SK-N-SH (cell line): ENCODE results near the gene SOBP.

Experiments used
- FOXM1 ChIP-seq: IDR thresholded peaks from 2 replicates; pipeline ENCODE4 v1.4.0; 2012; ENCODE audit warnings: low read depth, mild to moderate bottlenecking
- SIN3A ChIP-seq: IDR thresholded peaks from 2 replicates; pipeline ENCODE4 v1.6.1; 2012; ENCODE audit warnings: low read depth, mild to moderate bottlenecking, low read length, moderate library complexity, borderline replicate concordance
- TF ChIP-seq, protein P1 (sequence below): IDR thresholded peaks from 2 replicates; pipeline ENCODE4 v1.6.1; 2012; ENCODE audit warnings: mild to moderate bottlenecking, low read depth, low read length, moderate library complexity
- TF ChIP-seq, protein P2 (sequence below): fragments of 200-600 bp; sonication (generic); IDR thresholded peaks from 2 replicates; pipeline ENCODE4 v1.6.1; 2017; ENCODE audit warnings: antibody characterized with exemption, mild to moderate bottlenecking, moderate library complexity
- TF ChIP-seq, protein P3 (sequence below): IDR thresholded peaks from 2 replicates; pipeline ENCODE4; 2012

DNA sequence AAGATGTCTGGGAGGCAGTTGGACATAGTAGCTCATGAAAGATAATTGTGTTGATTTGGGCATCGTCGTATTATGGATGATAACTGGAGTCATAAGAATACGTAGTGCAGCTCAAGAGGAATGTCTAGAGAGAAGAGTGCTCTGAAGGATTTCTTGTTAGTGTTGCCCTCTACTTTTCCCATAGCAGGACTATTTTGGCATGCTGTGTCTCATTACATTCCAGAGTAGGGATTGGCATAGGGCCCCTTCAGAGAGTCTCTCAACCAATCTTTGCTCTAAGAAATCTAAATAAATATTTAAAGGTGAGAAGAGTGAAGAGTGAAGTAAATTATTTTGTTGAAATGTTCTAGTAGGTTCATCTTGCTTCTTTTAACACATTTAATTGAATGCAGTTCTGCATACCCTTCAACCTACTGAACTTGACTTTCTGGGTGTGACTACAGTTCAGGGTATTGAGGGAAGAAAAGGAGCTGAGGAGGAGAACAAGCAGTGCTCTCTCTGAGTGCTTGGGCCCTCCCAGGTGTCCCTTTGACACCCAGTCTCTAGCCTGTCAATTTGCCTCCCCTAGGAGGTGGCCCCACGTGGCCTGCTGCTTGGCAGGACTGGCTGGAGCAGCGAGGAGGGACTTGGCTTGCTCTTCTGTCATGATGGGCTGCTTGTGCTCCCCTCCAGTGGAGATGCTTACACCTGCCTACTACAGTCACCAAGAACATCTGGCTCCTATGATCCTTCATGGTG lies 33.3 kb downstream of the SOBP start:
- TF ChIP-seq, protein P1, sequence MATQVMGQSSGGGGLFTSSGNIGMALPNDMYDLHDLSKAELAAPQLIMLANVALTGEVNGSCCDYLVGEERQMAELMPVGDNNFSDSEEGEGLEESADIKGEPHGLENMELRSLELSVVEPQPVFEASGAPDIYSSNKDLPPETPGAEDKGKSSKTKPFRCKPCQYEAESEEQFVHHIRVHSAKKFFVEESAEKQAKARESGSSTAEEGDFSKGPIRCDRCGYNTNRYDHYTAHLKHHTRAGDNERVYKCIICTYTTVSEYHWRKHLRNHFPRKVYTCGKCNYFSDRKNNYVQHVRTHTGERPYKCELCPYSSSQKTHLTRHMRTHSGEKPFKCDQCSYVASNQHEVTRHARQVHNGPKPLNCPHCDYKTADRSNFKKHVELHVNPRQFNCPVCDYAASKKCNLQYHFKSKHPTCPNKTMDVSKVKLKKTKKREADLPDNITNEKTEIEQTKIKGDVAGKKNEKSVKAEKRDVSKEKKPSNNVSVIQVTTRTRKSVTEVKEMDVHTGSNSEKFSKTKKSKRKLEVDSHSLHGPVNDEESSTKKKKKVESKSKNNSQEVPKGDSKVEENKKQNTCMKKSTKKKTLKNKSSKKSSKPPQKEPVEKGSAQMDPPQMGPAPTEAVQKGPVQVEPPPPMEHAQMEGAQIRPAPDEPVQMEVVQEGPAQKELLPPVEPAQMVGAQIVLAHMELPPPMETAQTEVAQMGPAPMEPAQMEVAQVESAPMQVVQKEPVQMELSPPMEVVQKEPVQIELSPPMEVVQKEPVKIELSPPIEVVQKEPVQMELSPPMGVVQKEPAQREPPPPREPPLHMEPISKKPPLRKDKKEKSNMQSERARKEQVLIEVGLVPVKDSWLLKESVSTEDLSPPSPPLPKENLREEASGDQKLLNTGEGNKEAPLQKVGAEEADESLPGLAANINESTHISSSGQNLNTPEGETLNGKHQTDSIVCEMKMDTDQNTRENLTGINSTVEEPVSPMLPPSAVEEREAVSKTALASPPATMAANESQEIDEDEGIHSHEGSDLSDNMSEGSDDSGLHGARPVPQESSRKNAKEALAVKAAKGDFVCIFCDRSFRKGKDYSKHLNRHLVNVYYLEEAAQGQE: no peak
- TF ChIP-seq, protein P2, sequence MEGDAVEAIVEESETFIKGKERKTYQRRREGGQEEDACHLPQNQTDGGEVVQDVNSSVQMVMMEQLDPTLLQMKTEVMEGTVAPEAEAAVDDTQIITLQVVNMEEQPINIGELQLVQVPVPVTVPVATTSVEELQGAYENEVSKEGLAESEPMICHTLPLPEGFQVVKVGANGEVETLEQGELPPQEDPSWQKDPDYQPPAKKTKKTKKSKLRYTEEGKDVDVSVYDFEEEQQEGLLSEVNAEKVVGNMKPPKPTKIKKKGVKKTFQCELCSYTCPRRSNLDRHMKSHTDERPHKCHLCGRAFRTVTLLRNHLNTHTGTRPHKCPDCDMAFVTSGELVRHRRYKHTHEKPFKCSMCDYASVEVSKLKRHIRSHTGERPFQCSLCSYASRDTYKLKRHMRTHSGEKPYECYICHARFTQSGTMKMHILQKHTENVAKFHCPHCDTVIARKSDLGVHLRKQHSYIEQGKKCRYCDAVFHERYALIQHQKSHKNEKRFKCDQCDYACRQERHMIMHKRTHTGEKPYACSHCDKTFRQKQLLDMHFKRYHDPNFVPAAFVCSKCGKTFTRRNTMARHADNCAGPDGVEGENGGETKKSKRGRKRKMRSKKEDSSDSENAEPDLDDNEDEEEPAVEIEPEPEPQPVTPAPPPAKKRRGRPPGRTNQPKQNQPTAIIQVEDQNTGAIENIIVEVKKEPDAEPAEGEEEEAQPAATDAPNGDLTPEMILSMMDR: no peak
- TF ChIP-seq, protein P3, sequence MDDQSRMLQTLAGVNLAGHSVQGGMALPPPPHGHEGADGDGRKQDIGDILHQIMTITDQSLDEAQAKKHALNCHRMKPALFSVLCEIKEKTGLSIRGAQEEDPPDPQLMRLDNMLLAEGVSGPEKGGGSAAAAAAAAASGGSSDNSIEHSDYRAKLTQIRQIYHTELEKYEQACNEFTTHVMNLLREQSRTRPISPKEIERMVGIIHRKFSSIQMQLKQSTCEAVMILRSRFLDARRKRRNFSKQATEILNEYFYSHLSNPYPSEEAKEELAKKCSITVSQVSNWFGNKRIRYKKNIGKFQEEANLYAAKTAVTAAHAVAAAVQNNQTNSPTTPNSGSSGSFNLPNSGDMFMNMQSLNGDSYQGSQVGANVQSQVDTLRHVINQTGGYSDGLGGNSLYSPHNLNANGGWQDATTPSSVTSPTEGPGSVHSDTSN: no peak
- TF ChIP-seq SIN3A (no peak), FOXM1 (no peak)
